H1 (cell line): ENCODE measurements around the gene ZCCHC9. TPM values are rescaled to one million over a fixed set of nuclear protein-coding genes. Genes with fewer than 3 reads are reported as not detected.

ENCODE experiments used
- ASH2L ChIP-seq: fragments of 200-600, 300-600 bp; sonication (generic); IDR thresholded peaks from one replicate; pipeline ENCODE4 v1.7.1; 2017; ENCODE audit warnings: low read length
- BACH1 ChIP-seq: IDR thresholded peaks from 2 replicates; pipeline ENCODE4 v1.6.1; 2012; ENCODE audit warnings: low read length, improper control_type of control experiment
- CBX8 ChIP-seq: fragments of 300-800, 300-1000 bp; sonication (generic); IDR thresholded peaks from 2 replicates; pipeline ENCODE4 v1.7.1; 2016; ENCODE audit warnings: low read depth, low read length, borderline replicate concordance
- CREB1 ChIP-seq: IDR thresholded peaks from 2 replicates; pipeline ENCODE4 v1.6.1; 2012; ENCODE audit warnings: inconsistent platforms
- GABPA ChIP-seq: IDR thresholded peaks from 2 replicates; pipeline ENCODE4 v1.6.1; 2011; ENCODE audit warnings: mild to moderate bottlenecking, low read length, moderate library complexity, borderline replicate concordance; ENCODE audit not compliant: insufficient read depth
- RFX5 ChIP-seq: IDR thresholded peaks from 2 replicates; pipeline ENCODE4 v1.6.1; 2011; ENCODE audit warnings: low read depth, low read length, improper control_type of control experiment, borderline replicate concordance
- TBP ChIP-seq: IDR thresholded peaks from 2 replicates; pipeline ENCODE4 v1.6.1; 2011; ENCODE audit warnings: low read depth, low read length, improper control_type of control experiment
- polyA plus RNA-seq, 7 experiments: library from polyadenylated mRNA; depleted of rRNA in 3 of 7; stranded (reverse) in 5 of 7; unstranded in 2 of 7; fragments of >200 nt in 5 of 7; fragments of 200-250 nt in 2 of 7; gene quantifications; 1 replicate in 5 of 7; 2 replicates in 1 of 7; 4 replicates in 1 of 7; pipeline versions ENCODE4 v1.2.1 to v1.2.3, GENCODE V29; 2011 to 2013; ENCODE audit warnings: missing spikeins in 2 of 7, mixed read lengths in 2 of 7
- total RNA-seq: library from RNA; stranded (reverse); fragmentation: NEBNext Ultra II Directional; extraction: Animal tissue kit (Norgen Biotek cat#: 25700); gene quantifications from 2 replicates; pipeline ENCODE4 v1.2.1, GENCODE V29; 2021
- TF ChIP-seq, protein P1 (sequence below): fragments of 300-600 bp; sonication (generic); IDR thresholded peaks from 2 replicates; pipeline ENCODE4 v1.7.1; 2012; ENCODE audit warnings: low read length, moderate library complexity, mild to moderate bottlenecking, inconsistent platforms; ENCODE audit not compliant: insufficient replicate concordance
- TF ChIP-seq, protein P2 (sequence below): IDR thresholded peaks from 2 replicates; pipeline ENCODE4 v1.6.1; 2011; ENCODE audit warnings: low read depth, mild to moderate bottlenecking, low read length; ENCODE audit not compliant: insufficient read depth
- TF ChIP-seq, protein P3 (sequence below): IDR thresholded peaks from 2 replicates; pipeline ENCODE4 v1.6.1; 2012; ENCODE audit warnings: low read length, inconsistent platforms

Gene ZCCHC9
- total and polyA plus RNA-seq, 2 of the 8 experiments (the other 6 are each of a cell fraction or from before 2014, with no cell fraction given): 10.9 to 33.6 TPM

DNA sequence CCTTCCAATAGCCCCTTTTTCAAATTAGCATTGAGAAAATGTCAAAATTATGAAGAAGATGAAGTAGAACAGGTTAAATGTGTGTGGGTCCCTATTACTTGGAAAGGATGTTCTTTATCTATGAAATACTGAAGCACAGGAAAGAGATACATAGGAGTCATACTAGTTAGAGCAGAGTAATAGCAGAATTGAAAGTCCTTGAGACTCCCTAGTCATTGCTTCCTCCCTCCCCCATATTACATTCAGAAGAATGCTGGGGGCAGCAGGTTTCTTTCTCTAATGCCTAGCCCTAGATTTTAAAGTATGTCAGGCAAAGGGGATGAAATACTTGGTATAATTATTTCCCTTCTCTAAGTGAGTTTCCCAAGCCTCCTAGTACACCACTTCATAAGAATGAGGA, 4.4 kb downstream of the ZCCHC9 start (continued):
- TF ChIP-seq, protein P1, sequence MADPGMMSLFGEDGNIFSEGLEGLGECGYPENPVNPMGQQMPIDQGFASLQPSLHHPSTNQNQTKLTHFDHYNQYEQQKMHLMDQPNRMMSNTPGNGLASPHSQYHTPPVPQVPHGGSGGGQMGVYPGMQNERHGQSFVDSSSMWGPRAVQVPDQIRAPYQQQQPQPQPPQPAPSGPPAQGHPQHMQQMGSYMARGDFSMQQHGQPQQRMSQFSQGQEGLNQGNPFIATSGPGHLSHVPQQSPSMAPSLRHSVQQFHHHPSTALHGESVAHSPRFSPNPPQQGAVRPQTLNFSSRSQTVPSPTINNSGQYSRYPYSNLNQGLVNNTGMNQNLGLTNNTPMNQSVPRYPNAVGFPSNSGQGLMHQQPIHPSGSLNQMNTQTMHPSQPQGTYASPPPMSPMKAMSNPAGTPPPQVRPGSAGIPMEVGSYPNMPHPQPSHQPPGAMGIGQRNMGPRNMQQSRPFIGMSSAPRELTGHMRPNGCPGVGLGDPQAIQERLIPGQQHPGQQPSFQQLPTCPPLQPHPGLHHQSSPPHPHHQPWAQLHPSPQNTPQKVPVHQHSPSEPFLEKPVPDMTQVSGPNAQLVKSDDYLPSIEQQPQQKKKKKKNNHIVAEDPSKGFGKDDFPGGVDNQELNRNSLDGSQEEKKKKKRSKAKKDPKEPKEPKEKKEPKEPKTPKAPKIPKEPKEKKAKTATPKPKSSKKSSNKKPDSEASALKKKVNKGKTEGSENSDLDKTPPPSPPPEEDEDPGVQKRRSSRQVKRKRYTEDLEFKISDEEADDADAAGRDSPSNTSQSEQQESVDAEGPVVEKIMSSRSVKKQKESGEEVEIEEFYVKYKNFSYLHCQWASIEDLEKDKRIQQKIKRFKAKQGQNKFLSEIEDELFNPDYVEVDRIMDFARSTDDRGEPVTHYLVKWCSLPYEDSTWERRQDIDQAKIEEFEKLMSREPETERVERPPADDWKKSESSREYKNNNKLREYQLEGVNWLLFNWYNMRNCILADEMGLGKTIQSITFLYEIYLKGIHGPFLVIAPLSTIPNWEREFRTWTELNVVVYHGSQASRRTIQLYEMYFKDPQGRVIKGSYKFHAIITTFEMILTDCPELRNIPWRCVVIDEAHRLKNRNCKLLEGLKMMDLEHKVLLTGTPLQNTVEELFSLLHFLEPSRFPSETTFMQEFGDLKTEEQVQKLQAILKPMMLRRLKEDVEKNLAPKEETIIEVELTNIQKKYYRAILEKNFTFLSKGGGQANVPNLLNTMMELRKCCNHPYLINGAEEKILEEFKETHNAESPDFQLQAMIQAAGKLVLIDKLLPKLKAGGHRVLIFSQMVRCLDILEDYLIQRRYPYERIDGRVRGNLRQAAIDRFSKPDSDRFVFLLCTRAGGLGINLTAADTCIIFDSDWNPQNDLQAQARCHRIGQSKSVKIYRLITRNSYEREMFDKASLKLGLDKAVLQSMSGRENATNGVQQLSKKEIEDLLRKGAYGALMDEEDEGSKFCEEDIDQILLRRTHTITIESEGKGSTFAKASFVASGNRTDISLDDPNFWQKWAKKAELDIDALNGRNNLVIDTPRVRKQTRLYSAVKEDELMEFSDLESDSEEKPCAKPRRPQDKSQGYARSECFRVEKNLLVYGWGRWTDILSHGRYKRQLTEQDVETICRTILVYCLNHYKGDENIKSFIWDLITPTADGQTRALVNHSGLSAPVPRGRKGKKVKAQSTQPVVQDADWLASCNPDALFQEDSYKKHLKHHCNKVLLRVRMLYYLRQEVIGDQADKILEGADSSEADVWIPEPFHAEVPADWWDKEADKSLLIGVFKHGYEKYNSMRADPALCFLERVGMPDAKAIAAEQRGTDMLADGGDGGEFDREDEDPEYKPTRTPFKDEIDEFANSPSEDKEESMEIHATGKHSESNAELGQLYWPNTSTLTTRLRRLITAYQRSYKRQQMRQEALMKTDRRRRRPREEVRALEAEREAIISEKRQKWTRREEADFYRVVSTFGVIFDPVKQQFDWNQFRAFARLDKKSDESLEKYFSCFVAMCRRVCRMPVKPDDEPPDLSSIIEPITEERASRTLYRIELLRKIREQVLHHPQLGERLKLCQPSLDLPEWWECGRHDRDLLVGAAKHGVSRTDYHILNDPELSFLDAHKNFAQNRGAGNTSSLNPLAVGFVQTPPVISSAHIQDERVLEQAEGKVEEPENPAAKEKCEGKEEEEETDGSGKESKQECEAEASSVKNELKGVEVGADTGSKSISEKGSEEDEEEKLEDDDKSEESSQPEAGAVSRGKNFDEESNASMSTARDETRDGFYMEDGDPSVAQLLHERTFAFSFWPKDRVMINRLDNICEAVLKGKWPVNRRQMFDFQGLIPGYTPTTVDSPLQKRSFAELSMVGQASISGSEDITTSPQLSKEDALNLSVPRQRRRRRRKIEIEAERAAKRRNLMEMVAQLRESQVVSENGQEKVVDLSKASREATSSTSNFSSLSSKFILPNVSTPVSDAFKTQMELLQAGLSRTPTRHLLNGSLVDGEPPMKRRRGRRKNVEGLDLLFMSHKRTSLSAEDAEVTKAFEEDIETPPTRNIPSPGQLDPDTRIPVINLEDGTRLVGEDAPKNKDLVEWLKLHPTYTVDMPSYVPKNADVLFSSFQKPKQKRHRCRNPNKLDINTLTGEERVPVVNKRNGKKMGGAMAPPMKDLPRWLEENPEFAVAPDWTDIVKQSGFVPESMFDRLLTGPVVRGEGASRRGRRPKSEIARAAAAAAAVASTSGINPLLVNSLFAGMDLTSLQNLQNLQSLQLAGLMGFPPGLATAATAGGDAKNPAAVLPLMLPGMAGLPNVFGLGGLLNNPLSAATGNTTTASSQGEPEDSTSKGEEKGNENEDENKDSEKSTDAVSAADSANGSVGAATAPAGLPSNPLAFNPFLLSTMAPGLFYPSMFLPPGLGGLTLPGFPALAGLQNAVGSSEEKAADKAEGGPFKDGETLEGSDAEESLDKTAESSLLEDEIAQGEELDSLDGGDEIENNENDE: no peak
- TF ChIP-seq, protein P2, sequence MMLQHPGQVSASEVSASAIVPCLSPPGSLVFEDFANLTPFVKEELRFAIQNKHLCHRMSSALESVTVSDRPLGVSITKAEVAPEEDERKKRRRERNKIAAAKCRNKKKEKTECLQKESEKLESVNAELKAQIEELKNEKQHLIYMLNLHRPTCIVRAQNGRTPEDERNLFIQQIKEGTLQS: no peak
- TF ChIP-seq, protein P3, sequence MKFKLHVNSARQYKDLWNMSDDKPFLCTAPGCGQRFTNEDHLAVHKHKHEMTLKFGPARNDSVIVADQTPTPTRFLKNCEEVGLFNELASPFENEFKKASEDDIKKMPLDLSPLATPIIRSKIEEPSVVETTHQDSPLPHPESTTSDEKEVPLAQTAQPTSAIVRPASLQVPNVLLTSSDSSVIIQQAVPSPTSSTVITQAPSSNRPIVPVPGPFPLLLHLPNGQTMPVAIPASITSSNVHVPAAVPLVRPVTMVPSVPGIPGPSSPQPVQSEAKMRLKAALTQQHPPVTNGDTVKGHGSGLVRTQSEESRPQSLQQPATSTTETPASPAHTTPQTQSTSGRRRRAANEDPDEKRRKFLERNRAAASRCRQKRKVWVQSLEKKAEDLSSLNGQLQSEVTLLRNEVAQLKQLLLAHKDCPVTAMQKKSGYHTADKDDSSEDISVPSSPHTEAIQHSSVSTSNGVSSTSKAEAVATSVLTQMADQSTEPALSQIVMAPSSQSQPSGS: no peak
- TF ChIP-seq CREB1 (no peak), ASH2L (no peak), BACH1 (no peak), TBP (no peak), CBX8 (no peak), RFX5 (no peak), GABPA (no peak)
